HCT116 (cell line): ENCODE data around the gene SF3B1.

Source experiments
- EZH2phosphoT487 ChIP-seq: fragments of 200-600 bp; IDR thresholded peaks from 2 replicates; pipeline ENCODE4 v1.6.1; 2018; ENCODE audit warnings: antibody characterized with exemption, borderline replicate concordance
- MAX ChIP-seq: IDR thresholded peaks from 2 replicates; pipeline ENCODE4 v1.6.1; 2012
- POLR2A ChIP-seq: IDR thresholded peaks from 2 replicates; pipeline ENCODE4 v1.7.0; 2011; ENCODE audit warnings: borderline replicate concordance; ENCODE audit not compliant: insufficient read depth, insufficient read length; ENCODE audit errors: extremely low read depth
- SIN3A ChIP-seq: IDR thresholded peaks from 2 replicates; pipeline ENCODE4 v1.6.1; 2012; ENCODE audit warnings: low read depth
- YY1 ChIP-seq: IDR thresholded peaks from 2 replicates; pipeline ENCODE4 v1.6.1; 2011; ENCODE audit warnings: low read length, low read depth, moderate library complexity, mild to moderate bottlenecking; ENCODE audit not compliant: insufficient replicate concordance; ENCODE audit errors: extremely low read depth
- TF ChIP-seq, protein P1 (sequence below), 3 experiments: fragments of 200-600 bp in 1 of 3; sonication (generic) in 1 of 3; IDR thresholded peaks in 2 of 3; conservative IDR thresholded peaks in 1 of 3; 2 replicates each; pipeline ENCODE4 v1.5.1; 2012 to 2017; ENCODE audit warnings: low read depth in 2 of 3, low read length in 2 of 3, antibody characterized with exemption in 1 of 3, borderline replicate concordance in 1 of 3, control low read depth in 1 of 3, mild to moderate bottlenecking in 1 of 3, mixed read lengths in 1 of 3, mixed run types in 1 of 3, moderate library complexity in 1 of 3; ENCODE audit not compliant: insufficient read depth in 1 of 3

DNA sequence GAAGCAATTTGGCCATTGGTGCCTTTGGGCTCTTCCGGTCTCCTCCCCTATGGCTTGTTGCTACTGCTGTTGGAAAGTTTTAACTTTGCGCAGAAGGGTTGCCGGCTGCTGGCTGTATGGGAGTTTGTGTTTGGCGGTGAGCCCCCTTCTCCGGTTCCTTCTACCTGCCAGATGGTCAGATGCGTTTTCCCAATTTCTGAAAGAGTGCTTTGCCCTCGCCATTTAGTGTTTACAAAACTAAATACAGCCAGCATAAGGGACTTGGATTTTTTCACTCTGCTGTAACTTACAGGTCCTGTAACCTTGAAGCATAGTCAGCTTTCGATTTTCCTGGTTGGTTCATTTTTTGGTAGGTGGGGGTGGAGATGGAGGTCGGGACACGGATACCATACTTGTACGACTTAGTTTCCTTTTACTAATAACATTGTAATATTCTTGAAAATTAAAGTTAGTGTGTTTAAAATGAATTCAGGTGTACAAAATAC lies 19.1 kb upstream of the SF3B1 start:
- TF ChIP-seq SIN3A (peak; percentile 68; the same call in 1 of the 2 replicates), EZH2phosphoT487 (no peak), YY1 (no peak), POLR2A (no peak), MAX (no peak)
- TF ChIP-seq, protein P1, sequence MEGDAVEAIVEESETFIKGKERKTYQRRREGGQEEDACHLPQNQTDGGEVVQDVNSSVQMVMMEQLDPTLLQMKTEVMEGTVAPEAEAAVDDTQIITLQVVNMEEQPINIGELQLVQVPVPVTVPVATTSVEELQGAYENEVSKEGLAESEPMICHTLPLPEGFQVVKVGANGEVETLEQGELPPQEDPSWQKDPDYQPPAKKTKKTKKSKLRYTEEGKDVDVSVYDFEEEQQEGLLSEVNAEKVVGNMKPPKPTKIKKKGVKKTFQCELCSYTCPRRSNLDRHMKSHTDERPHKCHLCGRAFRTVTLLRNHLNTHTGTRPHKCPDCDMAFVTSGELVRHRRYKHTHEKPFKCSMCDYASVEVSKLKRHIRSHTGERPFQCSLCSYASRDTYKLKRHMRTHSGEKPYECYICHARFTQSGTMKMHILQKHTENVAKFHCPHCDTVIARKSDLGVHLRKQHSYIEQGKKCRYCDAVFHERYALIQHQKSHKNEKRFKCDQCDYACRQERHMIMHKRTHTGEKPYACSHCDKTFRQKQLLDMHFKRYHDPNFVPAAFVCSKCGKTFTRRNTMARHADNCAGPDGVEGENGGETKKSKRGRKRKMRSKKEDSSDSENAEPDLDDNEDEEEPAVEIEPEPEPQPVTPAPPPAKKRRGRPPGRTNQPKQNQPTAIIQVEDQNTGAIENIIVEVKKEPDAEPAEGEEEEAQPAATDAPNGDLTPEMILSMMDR (IDR thresholded peaks at IDR 0.05 in 2 of 3, conservative IDR thresholded peaks at IDR 0.05 in 1 of 3; ENCODE audit: borderline replicate concordance in 1 of 3, insufficient read depth in 1 of 3, low read depth in 2 of 3, low read length in 2 of 3) = no peak
